HCT116 (cell line): ENCODE results near the gene MYL12B. TPM values are rescaled to one million over a fixed set of nuclear protein-coding genes. Genes with fewer than 3 reads are reported as not detected.

Experiments used
- CBX3 ChIP-seq: IDR thresholded peaks from 2 replicates; pipeline ENCODE4 v1.6.1; 2012; ENCODE audit warnings: low read depth
- CEBPB ChIP-seq: IDR thresholded peaks from 2 replicates; pipeline ENCODE4 v1.6.1; 2012; ENCODE audit warnings: low read depth
- CTCF ChIP-seq, 3 experiments: fragments of 200-600 bp in 1 of 3; sonication (generic) in 1 of 3; IDR thresholded peaks in 2 of 3; conservative IDR thresholded peaks in 1 of 3; 2 replicates each; pipeline ENCODE4 v1.5.1; 2012 to 2017; ENCODE audit warnings: low read depth in 2 of 3, low read length in 2 of 3, antibody characterized with exemption in 1 of 3, borderline replicate concordance in 1 of 3, control low read depth in 1 of 3, mild to moderate bottlenecking in 1 of 3, mixed read lengths in 1 of 3, mixed run types in 1 of 3, moderate library complexity in 1 of 3; ENCODE audit not compliant: insufficient read depth in 1 of 3
- EZH2 ChIP-seq: fragments of 200-600 bp; sonication (generic); IDR thresholded peaks from 2 replicates; pipeline ENCODE4 v1.6.1; 2017; ENCODE audit warnings: antibody characterized with exemption, mixed run types
- POLR2A ChIP-seq: IDR thresholded peaks from 2 replicates; pipeline ENCODE4 v1.7.0; 2011; ENCODE audit warnings: borderline replicate concordance; ENCODE audit not compliant: insufficient read depth, insufficient read length; ENCODE audit errors: extremely low read depth
- SP1 ChIP-seq: IDR thresholded peaks from 2 replicates; pipeline ENCODE4 v1.6.1; 2012; ENCODE audit warnings: low read depth
- SRF ChIP-seq: IDR thresholded peaks from 2 replicates; pipeline ENCODE4 v1.6.1; 2012; ENCODE audit warnings: low read depth
- ZNF274 ChIP-seq: fragments of 200-500 bp; sonication (Bioruptor generic); IDR thresholded peaks from 2 replicates; pipeline ENCODE4 v1.6.1; 2014; ENCODE audit warnings: mild to moderate bottlenecking, low read depth, low read length, inconsistent platforms
- total RNA-seq: library from RNA; stranded (reverse); gene quantifications from one replicate; pipeline ENCODE4 v1.2.1, GENCODE V29; 2021; ENCODE audit not compliant: unreplicated experiment
- TF ChIP-seq, protein P1 (sequence below): IDR thresholded peaks from 2 replicates; pipeline ENCODE4 v1.6.1; 2012; ENCODE audit warnings: low read depth
- TF ChIP-seq, protein P2 (sequence below): IDR thresholded peaks from 2 replicates; pipeline ENCODE4 v1.6.1; 2012

The MYL12B gene
- total RNA-seq, 1 experiment from 2014 or later, result 403 TPM

- TF ChIP-seq, protein P1, sequence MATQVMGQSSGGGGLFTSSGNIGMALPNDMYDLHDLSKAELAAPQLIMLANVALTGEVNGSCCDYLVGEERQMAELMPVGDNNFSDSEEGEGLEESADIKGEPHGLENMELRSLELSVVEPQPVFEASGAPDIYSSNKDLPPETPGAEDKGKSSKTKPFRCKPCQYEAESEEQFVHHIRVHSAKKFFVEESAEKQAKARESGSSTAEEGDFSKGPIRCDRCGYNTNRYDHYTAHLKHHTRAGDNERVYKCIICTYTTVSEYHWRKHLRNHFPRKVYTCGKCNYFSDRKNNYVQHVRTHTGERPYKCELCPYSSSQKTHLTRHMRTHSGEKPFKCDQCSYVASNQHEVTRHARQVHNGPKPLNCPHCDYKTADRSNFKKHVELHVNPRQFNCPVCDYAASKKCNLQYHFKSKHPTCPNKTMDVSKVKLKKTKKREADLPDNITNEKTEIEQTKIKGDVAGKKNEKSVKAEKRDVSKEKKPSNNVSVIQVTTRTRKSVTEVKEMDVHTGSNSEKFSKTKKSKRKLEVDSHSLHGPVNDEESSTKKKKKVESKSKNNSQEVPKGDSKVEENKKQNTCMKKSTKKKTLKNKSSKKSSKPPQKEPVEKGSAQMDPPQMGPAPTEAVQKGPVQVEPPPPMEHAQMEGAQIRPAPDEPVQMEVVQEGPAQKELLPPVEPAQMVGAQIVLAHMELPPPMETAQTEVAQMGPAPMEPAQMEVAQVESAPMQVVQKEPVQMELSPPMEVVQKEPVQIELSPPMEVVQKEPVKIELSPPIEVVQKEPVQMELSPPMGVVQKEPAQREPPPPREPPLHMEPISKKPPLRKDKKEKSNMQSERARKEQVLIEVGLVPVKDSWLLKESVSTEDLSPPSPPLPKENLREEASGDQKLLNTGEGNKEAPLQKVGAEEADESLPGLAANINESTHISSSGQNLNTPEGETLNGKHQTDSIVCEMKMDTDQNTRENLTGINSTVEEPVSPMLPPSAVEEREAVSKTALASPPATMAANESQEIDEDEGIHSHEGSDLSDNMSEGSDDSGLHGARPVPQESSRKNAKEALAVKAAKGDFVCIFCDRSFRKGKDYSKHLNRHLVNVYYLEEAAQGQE, result no peak
- TF ChIP-seq SP1 (no peak), CBX3 (no peak), EZH2 (no peak), SRF (no peak), ZNF274 (no peak), POLR2A (peak; percentile 77), CEBPB (no peak), CTCF (IDR thresholded peaks at IDR 0.05 in 2 of 3, conservative IDR thresholded peaks at IDR 0.05 in 1 of 3; ENCODE audit: borderline replicate concordance in 1 of 3, insufficient read depth in 1 of 3, low read depth in 2 of 3, low read length in 2 of 3) (no peak)
- TF ChIP-seq, protein P2, sequence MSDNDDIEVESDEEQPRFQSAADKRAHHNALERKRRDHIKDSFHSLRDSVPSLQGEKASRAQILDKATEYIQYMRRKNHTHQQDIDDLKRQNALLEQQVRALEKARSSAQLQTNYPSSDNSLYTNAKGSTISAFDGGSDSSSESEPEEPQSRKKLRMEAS, result no peak
These were observed 14.5 kb upstream of the MYL12B start, which contains the start of gene MYL12A (continued) for GRCh38 chr18:3247240-3248061.
